ENCODE results near the gene KCTD5. TPM values are rescaled to one million over a fixed set of nuclear protein-coding genes. Genes with fewer than 3 reads are reported as not detected.
"Not testable (repeated sequence)": the region's sequence is repeated elsewhere in the genome, so short reads cannot be mapped to it uniquely, and the experiment has no call there.

Gene KCTD5
- polyA plus RNA-seq, 1 donor: 24.4 TPM

DNA sequence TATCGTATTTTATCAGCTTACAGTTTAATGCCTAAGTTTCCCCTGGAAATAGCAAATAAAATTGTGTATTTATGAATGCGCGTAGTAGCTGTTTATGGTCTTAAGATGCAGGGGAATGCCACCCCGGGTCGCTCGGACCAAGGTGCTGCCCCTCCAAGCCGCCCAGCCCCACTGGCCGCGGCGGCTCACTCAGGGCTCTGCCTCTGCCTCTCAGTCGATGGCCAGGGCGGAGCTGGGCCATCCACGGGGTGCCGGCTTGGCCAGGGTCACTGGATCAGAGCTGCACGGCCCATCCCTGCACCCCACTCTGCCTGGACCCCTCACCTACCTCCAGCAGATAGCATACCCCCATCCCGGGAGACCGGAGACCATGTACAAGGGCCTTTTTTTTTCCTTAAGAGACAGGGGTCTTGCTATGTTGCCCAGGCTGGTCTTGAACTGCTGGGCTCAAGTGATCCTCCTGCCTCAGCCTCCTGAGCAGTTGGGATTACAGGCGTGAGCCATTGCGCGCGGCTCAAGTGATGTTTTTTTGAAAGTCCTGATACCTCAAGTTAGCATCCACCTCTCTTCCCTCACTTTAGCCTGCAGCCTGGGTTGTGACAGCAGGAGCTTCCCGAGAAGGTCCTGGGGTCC is 26.7 kb downstream of the KCTD5 start:
- no peak for DNase-seq (ENCODE audit: low read depth)

DNA sequence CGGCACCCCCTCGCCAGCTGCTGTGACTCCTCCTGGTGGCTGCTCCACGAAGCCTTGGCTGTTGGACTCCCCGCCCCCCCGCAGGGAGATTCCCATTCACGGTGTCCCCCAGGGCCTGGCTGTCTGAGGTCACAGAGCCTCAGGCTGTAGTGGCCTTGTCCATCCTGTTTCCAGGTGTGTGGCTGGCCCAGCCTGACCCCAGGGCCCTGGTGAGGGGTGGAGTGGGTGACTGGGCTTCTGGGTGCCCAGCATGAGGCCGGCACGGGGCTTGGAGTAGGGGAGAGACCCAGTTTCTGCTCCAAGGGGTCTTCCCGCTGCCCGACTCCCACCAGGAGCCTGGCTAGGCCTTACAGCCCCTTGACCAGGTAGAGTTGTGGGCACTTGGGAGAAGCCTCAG is 27.3 kb downstream of the KCTD5 start:
- DNase-seq (ENCODE audit: low read depth): no peak

DNA sequence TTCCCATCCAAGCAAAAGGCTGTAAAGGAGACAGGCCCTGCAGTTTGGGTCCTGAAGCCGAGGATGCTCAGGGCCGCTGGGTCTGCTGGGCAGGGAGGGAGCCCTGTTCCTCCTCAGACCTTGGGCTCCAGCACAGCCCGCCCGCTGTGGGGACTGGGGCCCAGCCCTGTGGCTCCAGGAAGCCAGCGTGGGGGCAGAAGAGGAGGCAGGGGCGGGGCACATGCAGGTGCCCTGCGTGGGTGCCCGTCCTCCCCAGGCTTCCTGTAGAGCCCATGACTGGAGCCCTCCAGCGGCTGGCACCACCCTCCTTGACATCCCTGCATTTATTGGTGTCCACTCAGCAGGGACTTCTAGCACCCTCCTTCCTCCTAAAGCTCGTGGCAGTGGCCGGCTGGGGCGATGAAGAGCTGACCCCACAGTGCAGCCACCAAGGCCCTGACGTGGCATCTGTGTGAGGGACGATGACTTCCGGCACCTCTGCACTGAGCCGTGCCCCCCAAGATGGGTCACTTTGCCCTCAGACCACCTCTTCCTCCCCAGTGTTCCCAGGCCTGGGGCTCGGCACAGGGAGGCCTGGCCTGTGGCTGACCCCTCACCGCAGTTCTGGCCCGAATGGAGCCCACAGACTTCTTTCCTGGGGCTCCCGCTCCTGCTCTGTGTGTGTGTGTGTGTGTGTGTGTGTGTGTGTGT is 27.8 kb downstream of the KCTD5 start:
- no peak for DNase-seq (ENCODE audit: low read depth)

DNA sequence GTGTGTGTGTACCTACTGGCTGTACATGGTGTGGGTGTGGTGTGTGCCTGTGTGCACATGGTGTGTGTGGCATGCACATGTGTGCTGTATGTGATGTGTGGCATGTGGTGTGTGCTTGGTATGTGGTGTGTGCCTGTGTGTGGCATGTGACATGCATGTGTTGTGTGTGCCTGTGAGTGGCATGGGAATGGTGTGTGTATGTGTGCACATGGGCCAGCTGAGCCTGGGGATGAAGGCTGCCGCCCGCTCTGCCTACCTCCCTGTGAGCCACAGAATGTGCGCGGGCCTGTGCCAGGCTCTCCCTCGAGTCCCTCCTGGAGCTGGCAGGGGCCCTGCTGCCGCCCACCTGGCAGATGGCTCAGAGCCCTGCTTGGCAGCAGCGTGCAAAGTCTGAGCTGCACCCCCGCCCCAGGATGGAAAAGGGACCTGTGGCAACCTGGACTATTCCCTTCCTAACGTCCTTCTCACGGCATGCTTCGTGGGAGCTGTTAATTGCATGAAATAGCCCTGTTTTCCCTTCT is 28.4 kb downstream of the KCTD5 start:
- DNase-seq (ENCODE audit: low read depth): no peak

DNA sequence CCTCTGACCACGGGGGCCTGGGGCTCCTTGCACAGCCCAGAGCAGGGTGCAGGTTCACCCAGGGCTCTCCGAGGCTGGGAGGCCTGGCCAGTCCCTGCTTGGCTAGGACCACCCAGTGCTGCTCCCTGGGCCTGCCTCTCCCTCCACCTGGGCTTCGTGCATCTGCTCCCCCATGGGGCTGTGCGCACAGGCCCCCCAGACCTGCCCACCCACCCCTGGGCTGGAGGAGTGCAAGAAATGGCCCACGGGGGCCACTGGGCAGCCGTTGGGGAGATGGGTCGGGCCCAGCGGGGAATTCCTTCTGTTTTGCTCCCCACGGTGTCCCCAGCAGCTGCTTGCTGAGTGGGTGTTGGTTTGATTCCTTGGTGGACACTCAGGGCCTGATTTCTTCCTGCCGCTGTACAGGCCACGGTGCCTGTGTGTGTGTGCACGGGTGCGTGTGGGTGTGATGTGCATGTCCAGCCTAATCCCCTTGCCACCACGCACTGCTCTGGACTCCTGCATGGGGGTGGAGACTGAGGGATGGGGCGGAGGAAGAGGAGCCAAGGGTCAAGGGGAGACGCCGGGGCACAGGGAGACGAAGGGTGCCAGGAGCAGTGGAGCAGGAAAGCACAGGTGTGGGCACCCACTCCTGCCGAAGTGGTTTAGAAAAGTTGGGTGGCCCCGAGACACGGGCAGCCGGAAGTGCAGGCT is 29.2 kb downstream of the KCTD5 start:
- no peak for DNase-seq (ENCODE audit: low read depth)

DNA sequence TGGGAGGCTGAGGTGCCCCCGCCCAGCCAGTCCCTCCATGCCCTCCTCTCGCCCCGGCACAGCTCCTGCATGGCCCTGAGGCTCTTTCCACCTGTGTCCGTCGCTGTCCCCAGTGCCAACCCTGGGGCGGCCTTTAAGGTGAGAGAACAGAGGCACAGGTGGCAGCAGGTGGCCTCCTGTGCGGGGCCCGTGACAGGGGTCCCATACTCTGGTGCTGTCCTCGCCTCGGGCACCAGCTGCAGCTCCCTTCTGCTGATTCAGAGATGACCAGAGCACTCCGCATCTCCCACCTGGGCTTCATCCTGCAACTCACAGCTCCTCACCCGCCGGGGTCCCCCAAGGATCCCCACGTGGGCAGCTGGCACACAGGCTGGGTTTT is 29.7 kb downstream of the KCTD5 start:
- DNase-seq (ENCODE audit: low read depth): no peak

DNA sequence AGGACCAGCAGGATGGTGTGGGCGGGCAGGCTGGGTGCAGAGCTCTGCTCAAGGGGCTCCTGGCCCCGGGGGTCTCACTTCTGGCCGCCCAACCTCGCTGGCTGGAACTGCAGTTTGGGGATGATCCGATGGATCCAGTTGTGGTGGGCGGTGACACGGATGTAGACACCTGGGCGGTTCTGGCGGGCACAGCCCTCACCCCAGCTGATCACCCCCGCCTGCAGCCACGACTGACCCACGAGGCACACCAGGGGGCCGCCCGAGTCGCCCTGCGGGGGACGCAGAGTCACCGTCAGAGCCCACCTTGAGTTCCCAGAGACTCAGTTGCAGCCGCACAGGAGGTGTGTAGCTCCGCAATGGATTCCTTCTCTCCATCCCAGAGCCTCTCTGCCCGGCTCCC is 30.2 kb downstream of the KCTD5 start:
- DNase-seq (ENCODE audit: low read depth): no peak

DNA sequence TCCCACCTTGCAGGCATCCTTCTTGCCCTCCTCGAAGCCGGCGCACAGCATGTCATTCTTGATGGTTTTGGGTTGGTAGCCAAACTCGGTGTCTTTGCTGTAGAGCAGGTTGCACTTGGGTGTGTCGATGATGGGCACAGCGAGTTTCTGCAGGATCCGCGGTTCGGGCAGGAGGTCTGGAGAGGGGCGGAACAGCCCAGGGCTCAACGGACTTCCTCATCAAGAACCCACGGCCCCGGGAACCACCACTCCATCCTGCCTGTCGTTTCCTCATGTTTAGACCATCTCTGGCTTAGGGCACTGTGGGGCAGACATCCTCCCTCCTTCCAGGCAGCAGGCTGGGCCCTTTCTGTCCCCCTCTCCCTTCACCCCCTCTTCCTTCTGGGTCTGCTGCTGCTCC is 31.2 kb downstream of the KCTD5 start:
- no peak for DNase-seq (ENCODE audit: low read depth)

DNA sequence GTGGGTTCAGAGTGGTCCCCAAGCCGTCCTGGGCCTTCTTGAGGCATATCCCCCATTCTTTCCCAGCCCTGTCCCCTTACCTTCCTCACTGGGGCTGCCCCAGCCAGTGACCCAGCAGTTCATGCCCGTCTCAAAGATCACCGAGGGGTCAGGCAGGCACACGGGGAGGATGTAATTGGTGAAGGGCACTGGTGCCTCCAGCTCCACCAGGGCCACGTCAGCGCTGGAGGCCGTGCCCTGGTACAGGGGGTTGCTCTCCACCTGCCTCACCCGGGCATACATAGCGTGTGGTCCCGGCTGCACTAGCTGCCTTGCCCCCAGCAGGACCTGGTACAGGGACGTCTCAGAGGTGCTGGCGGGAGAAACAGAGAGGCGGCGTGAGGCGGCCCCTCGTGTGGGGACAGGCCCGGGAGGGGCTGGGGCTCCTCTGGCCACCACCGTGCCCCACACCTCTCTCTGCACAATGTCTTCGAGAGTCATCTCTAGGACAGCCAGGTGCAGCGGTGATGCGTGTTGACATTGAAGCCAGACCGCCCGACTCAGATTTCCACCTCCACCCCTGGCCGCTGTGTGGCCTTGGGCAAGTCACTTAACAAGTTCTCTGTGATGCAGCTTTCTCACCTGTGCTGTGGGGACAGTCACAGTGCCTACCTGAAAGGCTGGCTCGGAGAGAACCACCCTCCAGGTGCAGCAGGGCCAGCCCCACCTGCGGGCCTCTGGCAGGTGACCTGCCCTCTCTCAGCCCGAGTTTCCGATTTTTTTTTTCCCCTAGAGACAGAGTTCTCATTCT is 31.9 kb downstream of the KCTD5 start:
- no peak for DNase-seq (ENCODE audit: low read depth)

DNA sequence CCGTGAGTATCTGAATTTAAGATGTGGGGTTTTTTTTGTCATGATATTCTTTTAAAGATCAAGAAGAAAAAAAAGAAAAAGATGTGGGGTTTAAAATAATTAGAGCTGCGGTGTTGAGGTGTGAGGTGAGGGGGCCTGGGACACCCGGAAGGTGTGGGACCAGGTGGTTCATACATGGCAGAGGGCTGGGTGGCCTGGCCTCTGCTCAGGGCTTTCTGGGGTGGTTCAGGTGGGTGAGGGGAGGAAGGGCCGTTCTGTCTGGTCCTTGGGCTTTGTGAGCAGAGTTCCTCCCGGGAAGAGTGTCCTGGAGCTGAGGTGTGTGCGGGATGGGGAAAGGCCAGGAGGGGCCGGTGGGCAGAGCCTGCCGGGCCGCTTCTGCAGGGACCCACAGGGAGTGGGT is 32.7 kb downstream of the KCTD5 start:
- no peak for DNase-seq (ENCODE audit: low read depth)

DNA sequence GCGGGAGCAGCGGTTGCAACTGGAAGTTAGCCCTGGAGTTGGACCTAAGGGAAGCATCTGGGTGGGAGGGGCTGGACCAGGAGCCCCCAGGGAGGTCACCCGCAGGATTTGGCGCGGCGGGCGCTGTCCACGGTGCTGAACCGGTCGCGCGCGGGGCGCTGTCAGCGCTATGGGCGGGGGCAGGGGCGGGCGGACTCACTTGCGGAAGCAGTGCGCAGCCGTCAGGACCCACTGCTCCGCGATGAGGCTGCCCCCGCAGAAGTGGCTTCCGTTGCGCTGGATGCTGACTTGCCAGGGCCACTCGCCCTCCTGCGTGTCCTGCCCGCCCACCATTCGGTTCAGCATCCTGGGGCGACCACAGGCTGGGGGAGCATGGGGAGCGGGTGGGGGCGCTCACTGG is 33.2 kb downstream of the KCTD5 start:
- DNase-seq (ENCODE audit: low read depth): no peak

DNA sequence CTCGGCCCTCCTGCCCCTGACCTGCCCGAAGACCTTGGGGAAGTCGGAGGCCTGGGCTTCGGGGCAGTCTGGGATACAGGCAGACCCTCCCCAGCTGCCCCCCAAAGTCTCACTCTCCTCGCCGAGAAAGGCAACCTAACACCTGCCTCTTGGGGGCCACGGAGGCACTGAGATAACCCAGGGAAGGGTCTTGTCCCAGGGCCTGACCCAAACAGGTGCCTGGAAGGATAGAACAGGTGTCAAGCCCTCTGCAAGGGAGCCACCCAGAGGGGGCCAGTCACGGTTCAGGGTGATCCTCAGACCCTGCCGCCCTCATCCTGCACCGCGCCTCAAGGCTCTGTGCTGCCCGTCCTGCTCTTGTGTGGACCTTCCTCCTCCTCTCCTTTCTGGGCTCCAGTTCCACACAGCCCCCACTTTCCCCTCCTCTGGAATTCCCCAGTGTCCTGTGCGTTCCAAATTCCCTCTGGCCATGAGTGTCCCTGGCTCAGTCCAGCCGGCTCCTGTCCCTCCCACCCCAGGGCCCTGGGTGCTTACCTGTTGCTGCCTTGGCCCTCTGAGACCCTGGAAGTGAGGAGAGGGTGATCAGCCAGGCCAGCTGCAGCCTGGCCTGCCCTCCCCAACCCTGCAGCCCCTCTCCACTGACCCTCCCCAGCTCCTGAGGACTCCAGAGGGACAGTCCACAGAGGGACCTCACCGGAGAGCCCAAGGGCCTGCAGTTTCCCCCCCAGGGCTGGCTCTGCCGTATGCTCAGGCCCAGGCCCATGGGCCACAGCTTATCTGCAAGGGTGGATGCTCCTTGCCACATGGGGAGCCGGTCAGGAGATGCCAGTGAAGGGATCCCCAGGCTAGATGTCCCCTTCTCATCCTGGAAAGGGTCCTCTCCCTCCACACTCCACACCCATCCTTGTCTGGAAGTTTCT is 33.9 kb downstream of the KCTD5 start:
- no peak for DNase-seq (ENCODE audit: low read depth)

DNA sequence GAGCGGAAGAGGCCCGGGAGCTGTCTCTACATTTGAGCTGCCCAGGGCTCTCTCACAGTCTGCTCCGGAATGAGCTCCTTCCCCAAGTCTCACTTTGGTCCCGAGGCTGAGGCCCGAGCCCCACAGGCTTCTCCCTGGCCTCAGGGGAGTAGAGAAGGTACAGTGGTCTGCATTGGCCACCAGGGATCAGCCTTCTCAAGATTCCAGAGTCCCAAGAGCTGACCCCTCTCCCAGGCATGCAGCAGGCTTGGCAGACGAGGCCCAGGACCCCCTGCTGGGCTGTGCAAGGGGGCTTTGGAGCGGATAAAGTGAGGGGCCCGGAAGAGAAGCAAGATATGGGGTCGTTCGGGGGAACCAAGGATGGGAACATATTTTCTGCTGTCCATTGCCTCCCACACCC is 34.6 kb downstream of the KCTD5 start:
- DNase-seq (ENCODE audit: low read depth): no peak

DNA sequence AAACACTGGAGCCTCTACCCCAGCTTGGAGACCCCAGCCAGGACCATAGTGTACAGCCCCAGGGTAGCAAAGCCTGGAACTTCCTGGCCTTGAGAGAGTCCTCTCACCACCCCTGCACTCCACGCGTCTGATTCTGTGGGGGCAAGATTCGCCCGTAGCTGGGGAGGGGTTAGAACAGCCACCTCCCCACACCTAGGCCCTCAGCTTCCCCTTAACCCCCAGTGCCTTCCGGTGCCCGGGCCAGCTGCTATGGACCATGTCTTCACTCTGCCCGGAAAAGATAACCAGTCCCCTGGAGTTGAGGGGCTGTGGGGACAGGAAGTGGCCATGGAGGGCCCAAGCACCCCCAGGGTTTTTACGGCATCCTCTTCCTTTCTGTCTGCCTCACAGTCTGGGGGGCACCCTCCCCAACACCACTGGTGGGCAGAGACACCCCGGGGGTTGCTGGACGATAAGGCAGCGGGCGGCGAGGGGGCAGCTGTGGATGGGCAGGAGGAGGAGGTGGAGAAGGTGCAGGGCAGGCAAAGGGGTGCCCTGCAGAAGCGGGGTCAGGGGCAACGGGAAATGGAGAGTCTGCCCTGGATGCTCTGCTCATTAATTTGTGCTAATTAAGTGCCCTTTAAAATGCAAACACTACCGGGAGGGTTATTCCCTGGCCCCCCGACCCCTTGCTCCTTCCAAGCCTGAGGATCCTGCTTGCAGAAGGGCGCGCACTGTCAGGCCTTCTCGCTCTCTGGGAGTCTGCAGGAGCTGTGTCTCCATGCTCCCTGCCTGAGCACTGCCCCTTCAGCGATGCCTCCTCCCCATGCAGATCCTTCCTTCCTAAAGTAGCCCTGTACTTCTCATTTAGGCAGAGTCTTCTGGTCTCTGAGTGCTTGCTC is 35.3 kb downstream of the KCTD5 start:
- no peak for DNase-seq (ENCODE audit: low read depth)

DNA sequence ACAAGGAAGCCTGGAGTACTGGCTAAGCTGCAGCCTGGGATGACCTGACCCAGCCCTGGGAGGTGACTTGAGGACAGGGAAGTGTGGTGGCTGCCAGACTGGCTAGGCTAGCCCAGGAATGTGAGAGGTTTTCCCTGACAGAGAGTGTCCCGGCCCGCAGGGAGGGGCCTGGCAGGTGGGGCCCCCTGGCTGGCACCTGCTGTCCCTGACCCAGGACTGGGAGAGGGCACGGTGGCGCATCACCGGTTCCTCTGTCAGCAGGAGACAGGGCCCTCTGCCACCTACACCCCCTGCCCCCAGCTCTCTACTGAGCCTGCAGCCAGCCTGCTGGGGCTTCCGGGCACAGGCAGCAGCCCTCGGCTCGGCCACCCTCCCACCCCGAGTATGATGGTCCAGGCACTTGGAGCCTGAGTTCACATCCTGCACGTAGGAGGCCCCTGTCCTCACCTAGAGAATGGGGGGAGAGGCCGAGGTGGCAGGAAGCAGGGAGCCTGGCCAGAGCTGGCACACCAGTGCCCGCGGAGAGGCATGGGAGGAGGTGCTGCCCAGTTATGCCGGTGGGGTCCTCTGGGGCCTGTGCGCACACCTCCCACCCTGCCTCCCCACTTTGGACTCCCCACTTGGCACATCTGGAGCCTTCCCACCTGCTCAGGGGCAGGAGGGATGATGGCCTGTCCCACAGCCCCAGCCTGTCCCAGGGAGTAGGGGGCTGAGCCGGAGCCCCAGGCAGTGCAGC is 37.2 kb downstream of the KCTD5 start:
- DNase-seq (ENCODE audit: low read depth): no peak

DNA sequence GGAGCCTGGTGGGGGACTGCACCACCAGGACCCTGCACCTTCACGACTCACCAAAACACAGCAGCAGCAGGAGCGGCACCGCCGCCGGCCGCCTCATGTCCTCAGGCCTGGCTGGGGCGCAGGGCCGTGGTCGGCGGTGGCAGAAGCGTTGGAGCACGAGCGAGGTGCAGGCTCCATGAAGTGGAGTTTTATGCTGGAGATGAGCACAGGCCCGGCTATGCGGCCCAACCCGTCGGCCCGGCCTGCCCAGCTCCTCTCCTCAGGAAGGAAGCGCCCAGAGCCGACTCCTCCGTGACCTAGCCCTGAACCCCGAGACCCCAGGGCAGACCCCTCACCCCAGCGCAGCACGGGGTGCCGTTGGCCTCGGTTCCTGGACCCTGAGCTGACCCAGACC is 37.7 kb downstream of the KCTD5 start, which contains the start of gene PRSS27:
TSS of gene PRSS27 (minus strand) at position 161 of the 394 bp plus-strand sequence. CDS start at position 97, 64 bp downstream.
- DNase-seq (ENCODE audit: low read depth): no peak

DNA sequence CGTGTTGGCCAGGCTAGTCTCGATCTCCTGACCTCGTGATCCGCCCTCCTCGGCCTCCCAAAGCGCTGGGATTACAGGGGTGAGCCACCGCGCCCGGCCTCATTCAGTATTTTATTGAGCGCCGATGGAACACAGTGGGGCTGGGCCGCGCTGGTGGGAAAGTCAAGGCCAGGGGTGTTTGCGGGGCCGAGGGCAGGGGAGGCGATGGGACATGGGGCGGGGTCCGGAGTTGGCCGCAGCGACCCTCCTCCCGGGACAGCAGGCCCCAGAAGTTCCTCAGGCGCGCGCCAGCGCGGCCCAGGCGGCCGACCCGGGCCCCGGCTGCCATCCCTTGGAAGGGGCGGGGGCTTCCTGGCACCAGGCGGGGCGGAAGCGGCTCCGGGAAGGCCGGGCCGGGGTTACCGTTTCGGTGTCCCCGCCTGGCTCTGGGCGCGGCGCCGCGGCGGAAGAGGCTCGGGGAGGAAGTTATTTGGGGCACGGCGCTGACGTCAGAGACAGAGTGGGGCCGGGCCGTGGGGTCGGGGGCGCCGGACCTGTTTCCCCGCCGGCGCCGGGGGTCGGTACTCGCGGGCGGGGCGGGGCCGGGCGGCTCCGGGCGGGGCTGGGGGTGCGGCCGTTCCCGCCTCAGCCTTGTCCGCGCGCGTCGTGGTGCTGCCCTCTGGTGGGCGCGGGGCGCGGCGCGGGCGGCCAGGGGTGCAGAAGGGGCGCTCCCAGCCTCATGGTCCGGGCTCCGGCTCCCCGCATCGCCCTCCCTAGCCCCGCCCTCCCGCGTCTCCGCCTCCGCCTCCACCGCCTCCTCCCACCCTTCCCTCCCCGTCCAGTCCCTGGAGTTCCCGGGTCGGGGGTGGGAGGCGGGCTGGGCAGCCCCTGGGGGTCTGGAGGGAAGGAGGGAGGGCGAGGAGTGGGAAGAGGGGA is 38.7 kb downstream of the KCTD5 start:
- DNase-seq (ENCODE audit: low read depth): peak; percentile 9

DNA sequence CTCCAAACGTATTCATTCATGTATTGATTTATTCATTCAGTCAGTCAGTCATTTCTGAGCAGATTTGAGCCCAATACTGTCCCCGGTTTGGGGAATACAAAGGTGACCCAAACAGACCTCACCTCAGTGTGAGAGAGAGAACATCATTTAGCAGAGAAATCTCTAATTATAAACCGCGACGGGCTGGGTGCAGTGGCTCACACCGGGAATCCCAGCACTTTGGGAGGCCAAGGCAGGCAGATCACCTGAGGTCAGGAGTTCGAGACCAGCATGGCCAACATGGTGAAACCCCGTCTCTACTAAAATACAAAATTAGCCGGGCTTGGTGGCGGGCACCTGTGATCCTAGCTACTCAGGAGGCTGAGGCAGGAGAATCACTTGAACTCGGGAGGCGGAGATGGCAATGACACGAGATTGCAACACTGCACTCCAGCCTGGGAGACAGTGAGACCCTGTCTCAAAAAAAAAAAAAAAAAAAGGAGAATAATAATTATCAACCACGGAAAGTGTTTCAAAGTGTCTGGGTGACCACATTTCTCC is 39.4 kb downstream of the KCTD5 start:
- not testable (repeated sequence) for DNase-seq (ENCODE audit: low read depth)
